RWPE2 (cell line): ENCODE data around the gene ZNF813.
A peak's percentile ranks its signal among the peaks of the same experiment; 100 is the strongest.
"Not testable (repeated sequence)": the region's sequence is repeated elsewhere in the genome, so short reads cannot be mapped to it uniquely, and the experiment has no call there.

Experiments used
- ATAC-seq: fragments of 200-7000 bp; cut with Tn5 transposase; 3 replicates; pipeline ENCODE4 v1.9.1; 2021; ENCODE audit warnings: low read depth
- DNase-seq: peaks from one replicate; pipeline ENCODE4 v3.0.0-alpha.2; 2020; ENCODE audit warnings: low spot score
- H3K27ac ChIP-seq: fragments of 450-650 bp; 2 replicates; pipeline ENCODE4 v1.5.1; 2017; ENCODE audit warnings: mild to moderate bottlenecking; ENCODE audit not compliant: poor library complexity, severe bottlenecking
- H3K27me3 ChIP-seq: fragments of 250-450 bp; sonication (Bioruptor Pico); 2 replicates; pipeline ENCODE4 v1.5.1; 2021; ENCODE audit warnings: mild to moderate bottlenecking, moderate library complexity; ENCODE audit not compliant: insufficient read depth, poor library complexity, severe bottlenecking
- H3K36me3 ChIP-seq: fragments of 250-450 bp; sonication (Bioruptor Pico); 2 replicates; pipeline ENCODE4 v1.5.1; 2020; ENCODE audit warnings: low read depth, mild to moderate bottlenecking, moderate library complexity
- H3K4me1 ChIP-seq: fragments of 250-450 bp; sonication (Bioruptor Pico); 2 replicates; pipeline ENCODE4 v1.5.1; 2021; ENCODE audit warnings: mild to moderate bottlenecking, moderate library complexity; ENCODE audit not compliant: insufficient read depth, poor library complexity, severe bottlenecking
- H3K4me3 ChIP-seq: fragments of 250-450 bp; sonication (Bioruptor Pico); 2 replicates; pipeline ENCODE4 v1.5.1; 2021; ENCODE audit warnings: mild to moderate bottlenecking, moderate library complexity; ENCODE audit not compliant: severe bottlenecking
- H3K9me3 ChIP-seq: fragments of 250-450 bp; sonication (Bioruptor Pico); 2 replicates; pipeline ENCODE4 v1.5.1; 2021; ENCODE audit warnings: mild to moderate bottlenecking, moderate library complexity; ENCODE audit not compliant: severe bottlenecking
- CTCF ChIP-seq: fragments of 450-650 bp; IDR thresholded peaks from one replicate; pipeline ENCODE4 v1.5.1; 2017; ENCODE audit warnings: mild to moderate bottlenecking, moderate library complexity; ENCODE audit not compliant: poor library complexity, severe bottlenecking

Gene ZNF813

GRCh38 chr19:53467485-53468262 lies at the start of gene ZNF813:
Gene ZNF813, plus strand, starts transcription at chr19:53467733. Its CDS starts 16,090 bp downstream, at chr19:53483823.
- Histone ChIP-seq H3K27ac (peak within 1 kb of the TSS; percentile 17), H3K4me1 (no peaks in the 10 kb centered on the region), H3K27me3 (no peaks in the 10 kb centered on the region), H3K36me3 (no peaks in the 10 kb centered on the region; the same call in 1 of the 2 replicates), H3K4me3 (peak within 1 kb of the TSS; percentile 66), H3K9me3 (no peaks in the 10 kb centered on the region)
- ATAC-seq = peak; percentile 94
- peak; percentile 92 for DNase-seq
- no peak for TF ChIP-seq CTCF

DNA sequence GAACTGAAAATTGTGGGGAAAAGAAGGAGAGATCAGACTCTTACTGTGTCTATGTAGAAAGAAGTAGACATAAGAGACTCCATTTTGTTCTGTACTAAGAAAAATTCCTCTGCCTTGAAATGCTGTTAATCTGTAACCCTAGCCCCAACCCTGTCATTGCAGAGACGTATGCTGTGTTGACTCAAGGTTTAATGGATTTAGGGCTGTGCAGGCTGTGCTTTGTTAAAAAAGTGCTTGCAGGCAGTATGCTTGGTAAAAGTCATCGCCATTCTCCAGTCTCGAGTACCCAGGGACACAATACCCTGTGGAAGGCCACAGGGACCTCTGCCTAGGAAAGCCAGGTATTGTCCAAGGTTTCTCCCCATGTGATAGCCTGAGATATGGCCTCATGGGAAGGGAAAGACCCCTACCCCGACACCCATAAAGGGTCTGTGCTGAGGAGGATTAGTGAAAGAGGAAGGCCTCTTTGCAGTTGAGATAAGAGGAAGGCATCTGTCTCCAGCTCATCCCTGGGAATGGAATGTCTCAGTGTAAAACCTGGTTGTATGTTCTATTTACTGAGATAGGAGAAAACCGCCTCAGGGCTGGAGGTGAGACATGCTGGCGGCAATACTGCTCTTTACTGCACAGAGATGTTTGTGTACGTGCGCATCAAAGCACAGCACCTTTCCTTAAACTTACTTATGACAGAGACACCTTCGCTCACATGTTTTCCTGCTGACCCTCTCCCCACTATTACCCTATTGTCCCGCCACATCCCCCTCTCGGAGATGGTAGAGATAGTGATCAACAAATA lies 46.8 kb upstream of the ZNF813 start:
- not testable (repeated sequence) for H3K27me3 ChIP-seq, H3K9me3 ChIP-seq, H3K27ac ChIP-seq, H3K4me3 ChIP-seq, H3K36me3 ChIP-seq, H3K4me1 ChIP-seq, ATAC-seq, DNase-seq

GRCh38 chr19:53422551-53422950 lies 45.0 kb upstream of the ZNF813 start:
- Histone ChIP-seq H3K9me3 (no peaks in the 10 kb centered on the region), H3K36me3 (no peaks in the 10 kb centered on the region), H3K4me1 (no peaks in the 10 kb centered on the region), H3K27ac (no peak overlapping the region), H3K4me3 (no peak overlapping the region), H3K27me3 (no peaks in the 10 kb centered on the region)
- no peak for TF ChIP-seq CTCF
- ATAC-seq (no peak), DNase-seq (no peak)

DNA sequence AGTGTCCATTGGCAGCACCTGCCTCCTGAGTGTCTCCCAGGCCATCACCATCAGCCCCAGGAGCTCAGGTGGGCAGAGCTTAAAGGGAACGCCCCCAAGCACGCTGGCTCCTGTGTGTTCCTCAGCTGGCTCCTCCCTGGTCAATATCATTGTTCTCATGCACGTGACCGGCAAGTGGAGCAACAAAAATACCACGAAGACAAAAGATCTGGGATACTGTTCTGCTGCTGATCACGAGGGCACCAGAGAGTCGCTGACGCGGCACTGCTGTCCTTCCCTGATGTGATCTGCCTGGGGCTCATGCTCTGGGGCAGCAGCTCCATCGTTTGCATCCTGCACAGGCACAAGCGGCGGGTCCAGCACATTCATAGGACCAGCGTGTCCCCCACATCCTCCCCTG lies 44.5 kb upstream of the ZNF813 start:
- not testable (repeated sequence) for ATAC-seq, H3K27ac ChIP-seq, DNase-seq, H3K36me3 ChIP-seq, H3K27me3 ChIP-seq, H3K4me1 ChIP-seq, H3K4me3 ChIP-seq, H3K9me3 ChIP-seq

DNA sequence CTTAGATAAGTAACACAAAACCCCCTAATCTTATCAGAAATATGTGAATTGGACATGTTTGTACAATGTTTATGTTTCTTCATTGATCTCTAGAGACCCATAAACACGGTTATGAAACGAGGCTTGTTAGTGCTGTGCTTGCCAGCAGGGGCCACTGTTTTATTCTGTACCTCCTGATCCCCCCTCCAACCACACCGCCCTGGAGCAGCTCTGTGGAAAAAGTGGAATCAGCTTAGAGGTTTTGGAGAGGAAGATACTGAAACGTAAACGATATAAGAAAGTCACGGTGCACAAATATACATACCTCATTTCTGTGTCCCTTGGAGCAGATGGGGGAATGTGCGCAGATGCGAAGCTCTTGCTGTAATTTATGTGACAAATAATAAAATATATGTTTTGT lies 43.9 kb upstream of the ZNF813 start:
- not testable (repeated sequence) for H3K27me3 ChIP-seq, H3K9me3 ChIP-seq, H3K36me3 ChIP-seq, H3K4me3 ChIP-seq, H3K27ac ChIP-seq, DNase-seq, H3K4me1 ChIP-seq
- peak; percentile 38; the same call in 1 of the 3 replicates for ATAC-seq

GRCh38 chr19:53424968-53425597 lies 42.5 kb upstream of the ZNF813 start:
- DNase-seq (no peak), ATAC-seq (0 out of 3 replicates have a peak, but pooled peaks have one; percentile 59)
- Histone ChIP-seq H3K27me3 (no peaks in the 10 kb centered on the region), H3K27ac (no peak overlapping the region), H3K36me3 (no peaks in the 10 kb centered on the region), H3K9me3 (no peaks in the 10 kb centered on the region), H3K4me1 (no peaks in the 10 kb centered on the region), H3K4me3 (no peak overlapping the region)
- peak; percentile 66 for TF ChIP-seq CTCF
